A549 (cell line): ENCODE measurements around the gene PIEZO2. TPM values are rescaled to one million over a fixed set of nuclear protein-coding genes. Genes with fewer than 3 reads are reported as not detected.

Source experiments
- ATAC-seq, 2 experiments: fragments of 200-7000 bp in 1 of 2; fragments of >200 bp in 1 of 2; cut with Nextera tagmentation in 1 of 2; cut with Tn5 transposase in 1 of 2; 3 replicates each; pipeline versions ENCODE4 v1.8.0 to v1.9.1; 2018 to 2020; ENCODE audit warnings: mild to moderate bottlenecking in 1 of 2, moderate library complexity in 1 of 2
- CTCF ChIA-PET: fragments of 300-600 bp; sonication (Branson Sonifier 250); formaldehyde crosslinking; extraction: SDS; loops from one replicate; lab custom pipeline; 2021; ENCODE audit warnings: antibody characterized with exemption, inconsistent platforms; lab: Yijun Ruan, JAX
- POLR2A ChIA-PET: fragments of 350-600 bp; formaldehyde crosslinking; extraction: SDS; loops from one replicate; lab custom pipeline; 2021; ENCODE audit warnings: antibody characterized with exemption, inconsistent platforms; lab: Yijun Ruan, JAX
- DNase-seq, 2 experiments: peaks; one replicate each; pipeline versions ENCODE4 v3.0.0 to v3.0.0-alpha.2; 2011 to 2016; ENCODE audit warnings: low read depth in 1 of 2, low spot score in 1 of 2
- FAIRE-seq: peaks from 2 replicates; lab custom pipeline; 2011; peaks lifted over from hg19 to GRCh38; lab: Jason Lieb, UNC
- H3K27ac ChIP-seq, 2 experiments: fragments of >200 bp; sonication (Bioruptor Twin); formaldehyde crosslinking; 3 replicates each; pipeline ENCODE4 v1.5.1; 2016 to 2017
- H3K4me1 ChIP-seq: fragments of >200 bp; sonication (Bioruptor Twin); formaldehyde crosslinking; 3 replicates; pipeline ENCODE4 v1.6.1; 2016
- H3K4me2 ChIP-seq: fragments of >200 bp; sonication (Bioruptor Twin); formaldehyde crosslinking; 3 replicates; pipeline ENCODE4 v1.6.1; 2016
- H3K4me3 ChIP-seq: fragments of >200 bp; sonication (Bioruptor Twin); formaldehyde crosslinking; 3 replicates; pipeline ENCODE4 v1.5.1; 2016
- H3K9me3 ChIP-seq: fragments of >200 bp; sonication (Bioruptor Twin); formaldehyde crosslinking; 3 replicates; pipeline ENCODE4 v1.6.1; 2016
- EP300 ChIP-seq, 2 experiments: fragments of >200 bp; sonication (Bioruptor Twin); formaldehyde crosslinking; IDR thresholded peaks; 2 replicates in 1 of 2; 3 replicates in 1 of 2; pipeline ENCODE4 v1.6.1; 2016 to 2017
- FOSB ChIP-seq: fragments of 250-450 bp; sonication (Bioruptor Pico); IDR thresholded peaks from 2 replicates; pipeline ENCODE4 v1.5.0; 2020; ENCODE audit warnings: mild to moderate bottlenecking, moderate library complexity
- HMGXB4 ChIP-seq: fragments of 250-450 bp; sonication (Bioruptor Pico); IDR thresholded peaks from 2 replicates; pipeline ENCODE4 v1.5.0; 2021; ENCODE audit warnings: mild to moderate bottlenecking, moderate library complexity, borderline replicate concordance
- HOXA7 ChIP-seq: fragments of 250-450 bp; sonication (Bioruptor Pico); IDR thresholded peaks from 2 replicates; pipeline ENCODE4 v1.5.0; 2020; ENCODE audit warnings: mild to moderate bottlenecking, moderate library complexity
- JUN ChIP-seq, 2 experiments: fragments of >200 bp; sonication (Bioruptor Twin); formaldehyde crosslinking; IDR thresholded peaks; 2 replicates in 1 of 2; 3 replicates in 1 of 2; pipeline ENCODE4 v1.6.1; 2016 to 2017
- KDM1A ChIP-seq: fragments of 200-600 bp; sonication (generic); IDR thresholded peaks from 2 replicates; pipeline ENCODE4 v1.6.1; 2016; ENCODE audit warnings: low read depth, mild to moderate bottlenecking
- KDM5A ChIP-seq: fragments of 200-600 bp; sonication (generic); IDR thresholded peaks from 2 replicates; pipeline ENCODE4 v1.6.1; 2016; ENCODE audit warnings: antibody characterized with exemption, mild to moderate bottlenecking
- RCOR1 ChIP-seq: fragments of 150-350 bp; IDR thresholded peaks from 2 replicates; pipeline ENCODE4 v1.6.1; 2014; ENCODE audit warnings: antibody characterized with exemption, low read length, low read depth
- RNF2 ChIP-seq: fragments of 200-600 bp; sonication (generic); IDR thresholded peaks from 2 replicates; pipeline ENCODE4 v1.6.1; 2016; ENCODE audit warnings: low read depth, mild to moderate bottlenecking, antibody characterized with exemption, moderate library complexity, borderline replicate concordance
- SREBF2 ChIP-seq: fragments of 450-650 bp; IDR thresholded peaks from 2 replicates; pipeline ENCODE4 v1.6.1; 2014; ENCODE audit warnings: mild to moderate bottlenecking, moderate library complexity
- TFCP2L1 ChIP-seq: fragments of 250-450 bp; sonication (Bioruptor Pico); IDR thresholded peaks from 2 replicates; pipeline ENCODE4 v1.5.0; 2021; ENCODE audit warnings: mild to moderate bottlenecking
- WGBS: methylation state at CpG from one replicate; pipeline ENCODE4 v1.1.6; 2017; ENCODE audit errors: missing lambda C conversion rate; 5-methylcytosine and 5-hydroxymethylcytosine counted together
- polyA plus RNA-seq, 4 experiments: library from polyadenylated mRNA; depleted of rRNA in 3 of 4; stranded (reverse); fragments of >200 nt; fragmentation: RNase III in 1 of 4; extraction: RNeasy Plus Mini Kit Qiagen cat#74134 plus additional on column Dnase treatment in 1 of 4; gene quantifications; 2 replicates in 3 of 4; 3 replicates in 1 of 4; pipeline ENCODE4 v1.2.3, GENCODE V29; 2011 to 2017
- TF ChIP-seq, protein P1 (sequence below): fragments of 250-450 bp; sonication (Bioruptor Pico); IDR thresholded peaks from 2 replicates; pipeline ENCODE4 v1.5.0; 2020; ENCODE audit warnings: low read depth, mild to moderate bottlenecking, moderate library complexity
- TF ChIP-seq, protein P2 (sequence below): fragments of 150-350 bp; IDR thresholded peaks from 2 replicates; pipeline ENCODE4 v1.6.1; 2014; ENCODE audit warnings: low read depth, mild to moderate bottlenecking, low read length

The PIEZO2 gene
- polyA plus RNA-seq, 2 of the 4 experiments (the other 2 are of a cell fraction) = 0.80 to 1.6 TPM

- FAIRE-seq = no peak
- POLR2A ChIA-PET = no interaction called here
- H3K4me1 ChIP-seq = no peaks in the 10 kb centered on the region
- TF ChIP-seq RCOR1 = no peak
- TF ChIP-seq KDM1A = no peak
- no peak for TF ChIP-seq HOXA7 (CRISPR knock-in tag)
- no peak for TF ChIP-seq FOSB (CRISPR knock-in tag)
- no peak for TF ChIP-seq KDM5A
- TF ChIP-seq, all 56 proteins: peak for 0
- H3K9me3 ChIP-seq = no peaks in the 10 kb centered on the region
- no peak overlapping the region for H3K27ac ChIP-seq
- H3K4me2 ChIP-seq = no peak overlapping the region
- CTCF ChIA-PET = no interaction called here
- 25% methylated on average over 7 of the region's 7 CpGs for WGBS
- DNase-seq (no peak), ATAC-seq (no peak)
- no peak overlapping the region for H3K4me3 ChIP-seq
Observed at GRCh38 chr18:10928772-10929373, 220.5 kb downstream of the PIEZO2 start.

- Histone ChIP-seq H3K27ac (no peak overlapping the region), H3K4me3 (no peak overlapping the region), H3K9me3 (no peaks in the 10 kb centered on the region), H3K4me2 (no peak overlapping the region), H3K4me1 (no peaks in the 10 kb centered on the region)
- POLR2A ChIA-PET = no interaction called here
- 33% methylated on average over 8 of the region's 8 CpGs for WGBS
- CTCF ChIA-PET = no interaction called here
- FAIRE-seq (no peak), ATAC-seq (no peak), DNase-seq (no peak)
- no peak for TF ChIP-seq JUN (IDR thresholded peaks at IDR 0.05)
- TF ChIP-seq SREBF2 = no peak
- no peak for TF ChIP-seq RNF2
- no peak for TF ChIP-seq TFCP2L1 (CRISPR knock-in tag)
- TF ChIP-seq EP300 (IDR thresholded peaks at IDR 0.05) = no peak
- no peak for TF ChIP-seq HMGXB4 (CRISPR knock-in tag)
Observed at GRCh38 chr18:10928011-10928771, 221.2 kb downstream of the PIEZO2 start.

GRCh38 chr18:10927286-10927992, 221.9 kb downstream of the PIEZO2 start:
- WGBS = 41% methylated on average over 12 of the region's 12 CpGs
- Histone ChIP-seq H3K4me1 (no peaks in the 10 kb centered on the region), H3K4me3 (no peak overlapping the region), H3K9me3 (no peaks in the 10 kb centered on the region), H3K4me2 (no peak overlapping the region), H3K27ac (no peak overlapping the region)
- CTCF ChIA-PET = no interaction called here
- no peak for FAIRE-seq
- TF ChIP-seq, protein P1, sequence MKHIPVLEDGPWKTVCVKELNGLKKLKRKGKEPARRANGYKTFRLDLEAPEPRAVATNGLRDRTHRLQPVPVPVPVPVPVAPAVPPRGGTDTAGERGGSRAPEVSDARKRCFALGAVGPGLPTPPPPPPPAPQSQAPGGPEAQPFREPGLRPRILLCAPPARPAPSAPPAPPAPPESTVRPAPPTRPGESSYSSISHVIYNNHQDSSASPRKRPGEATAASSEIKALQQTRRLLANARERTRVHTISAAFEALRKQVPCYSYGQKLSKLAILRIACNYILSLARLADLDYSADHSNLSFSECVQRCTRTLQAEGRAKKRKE (CRISPR knock-in tag) = no peak
- TF ChIP-seq, protein P2, sequence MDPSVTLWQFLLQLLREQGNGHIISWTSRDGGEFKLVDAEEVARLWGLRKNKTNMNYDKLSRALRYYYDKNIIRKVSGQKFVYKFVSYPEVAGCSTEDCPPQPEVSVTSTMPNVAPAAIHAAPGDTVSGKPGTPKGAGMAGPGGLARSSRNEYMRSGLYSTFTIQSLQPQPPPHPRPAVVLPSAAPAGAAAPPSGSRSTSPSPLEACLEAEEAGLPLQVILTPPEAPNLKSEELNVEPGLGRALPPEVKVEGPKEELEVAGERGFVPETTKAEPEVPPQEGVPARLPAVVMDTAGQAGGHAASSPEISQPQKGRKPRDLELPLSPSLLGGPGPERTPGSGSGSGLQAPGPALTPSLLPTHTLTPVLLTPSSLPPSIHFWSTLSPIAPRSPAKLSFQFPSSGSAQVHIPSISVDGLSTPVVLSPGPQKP = no peak
- POLR2A ChIA-PET = no interaction called here
- no peak for ATAC-seq
- DNase-seq = no peak
